DND-41 (cell line): Measurements from ENCODE around the gene CXCR2.

ENCODE experiments used
- ATAC-seq: fragments of 200-7000 bp; cut with Tn5 transposase; 3 replicates; pipeline ENCODE4 v1.9.1; 2021; ENCODE audit warnings: low read depth; ENCODE audit not compliant: insufficient read depth
- DNase-seq: peaks from one replicate; pipeline ENCODE4 v3.0.0-alpha.2; 2020
- H2AFZ ChIP-seq: 2 replicates; pipeline ENCODE4 v1.6.0; 2012; ENCODE audit warnings: low read depth, low read length
- H3K27ac ChIP-seq: 2 replicates; pipeline ENCODE4 v1.5.1; 2012; ENCODE audit warnings: low read length, inconsistent platforms
- H3K27me3 ChIP-seq: fragments of 200-600 bp; sonication (generic); 2 replicates; pipeline ENCODE4 v1.6.0; 2012; ENCODE audit warnings: low read length, mild to moderate bottlenecking, inconsistent platforms; ENCODE audit not compliant: insufficient read depth, poor library complexity
- H3K36me3 ChIP-seq: 2 replicates; pipeline ENCODE4 v1.5.1; 2012; ENCODE audit warnings: low read length, inconsistent platforms; ENCODE audit not compliant: insufficient read depth
- H3K4me1 ChIP-seq: 2 replicates; pipeline ENCODE4 v1.5.1; 2012; ENCODE audit warnings: mild to moderate bottlenecking, low read length; ENCODE audit not compliant: insufficient read depth
- H3K4me2 ChIP-seq: 2 replicates; pipeline ENCODE4 v1.6.0; 2012; ENCODE audit warnings: mild to moderate bottlenecking, moderate library complexity, low read length, inconsistent platforms; ENCODE audit not compliant: insufficient read depth
- H3K4me3 ChIP-seq, 2 experiments: fragments of 200-600 bp in 1 of 2; shearing (Covaris generic) in 1 of 2; 2 replicates each; pipeline ENCODE4 v1.5.1; 2012 to 2016; ENCODE audit warnings: inconsistent platforms in 2 of 2, low read length in 2 of 2, mild to moderate bottlenecking in 2 of 2, low read depth in 1 of 2, moderate library complexity in 1 of 2
- H3K79me2 ChIP-seq: 2 replicates; pipeline ENCODE4 v1.6.0; 2012; ENCODE audit warnings: low read length, inconsistent platforms; ENCODE audit not compliant: insufficient read depth
- H3K9ac ChIP-seq: 2 replicates; pipeline ENCODE4 v1.6.0; 2012; ENCODE audit warnings: low read depth, mild to moderate bottlenecking, inconsistent platforms, low read length, moderate library complexity
- H3K9me3 ChIP-seq: 2 replicates; pipeline ENCODE4 v1.5.1; 2012; ENCODE audit warnings: low read length, moderate library complexity, mild to moderate bottlenecking, inconsistent platforms; ENCODE audit not compliant: insufficient read depth, severe bottlenecking
- H4K20me1 ChIP-seq: 2 replicates; pipeline ENCODE4 v1.6.0; 2012; ENCODE audit warnings: low read length; ENCODE audit not compliant: insufficient read depth
- EZH2 ChIP-seq: IDR thresholded peaks from 3 replicates; pipeline ENCODE4 v1.6.1; 2012; ENCODE audit warnings: borderline replicate concordance, low read depth, mild to moderate bottlenecking, moderate library complexity, low read length, inconsistent platforms; ENCODE audit not compliant: severe bottlenecking
- TF ChIP-seq, protein P1 (sequence below): IDR thresholded peaks from 2 replicates; pipeline ENCODE4 v1.5.1; 2012; ENCODE audit warnings: borderline replicate concordance, low read length, moderate library complexity, mild to moderate bottlenecking; ENCODE audit not compliant: poor library complexity, severe bottlenecking; ENCODE audit errors: extremely low read depth

Gene CXCR2

DNA sequence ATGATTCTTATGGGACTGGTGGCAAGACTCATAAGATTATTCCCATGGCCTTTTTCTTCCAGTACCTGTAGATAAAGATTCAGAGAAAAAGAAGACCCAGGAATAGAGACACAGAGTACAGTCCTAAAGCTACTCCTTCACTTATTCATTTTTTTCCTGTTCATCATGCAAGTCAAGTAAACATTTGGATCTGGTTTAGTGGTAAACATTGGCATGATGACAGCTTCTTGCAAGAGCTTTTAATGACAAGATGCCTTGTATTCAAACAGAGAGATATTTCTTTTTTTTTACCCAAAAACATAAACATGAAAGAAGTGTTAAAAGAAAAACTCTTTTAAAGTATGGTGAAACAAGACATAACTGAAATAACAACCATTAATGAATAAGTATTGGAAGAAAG is 20.2 kb downstream of the CXCR2 start:
- Histone ChIP-seq H3K36me3 (no peaks in the 10 kb centered on the region), H3K79me2 (no peaks in the 10 kb centered on the region), H3K9ac (no peak overlapping the region), H3K9me3 (no peaks in the 10 kb centered on the region), H3K4me3 (no peak overlapping the region), H3K27me3 (peaks cover 9% of the 10 kb centered on the region), H3K27ac (no peak overlapping the region), H2AFZ (no peak overlapping the region), H3K4me2 (no peak overlapping the region), H3K4me1 (no peaks in the 10 kb centered on the region), H4K20me1 (no peaks in the 10 kb centered on the region)
- no peak for ATAC-seq
- DNase-seq, result no peak
- no peak for TF ChIP-seq EZH2
- TF ChIP-seq, protein P1, sequence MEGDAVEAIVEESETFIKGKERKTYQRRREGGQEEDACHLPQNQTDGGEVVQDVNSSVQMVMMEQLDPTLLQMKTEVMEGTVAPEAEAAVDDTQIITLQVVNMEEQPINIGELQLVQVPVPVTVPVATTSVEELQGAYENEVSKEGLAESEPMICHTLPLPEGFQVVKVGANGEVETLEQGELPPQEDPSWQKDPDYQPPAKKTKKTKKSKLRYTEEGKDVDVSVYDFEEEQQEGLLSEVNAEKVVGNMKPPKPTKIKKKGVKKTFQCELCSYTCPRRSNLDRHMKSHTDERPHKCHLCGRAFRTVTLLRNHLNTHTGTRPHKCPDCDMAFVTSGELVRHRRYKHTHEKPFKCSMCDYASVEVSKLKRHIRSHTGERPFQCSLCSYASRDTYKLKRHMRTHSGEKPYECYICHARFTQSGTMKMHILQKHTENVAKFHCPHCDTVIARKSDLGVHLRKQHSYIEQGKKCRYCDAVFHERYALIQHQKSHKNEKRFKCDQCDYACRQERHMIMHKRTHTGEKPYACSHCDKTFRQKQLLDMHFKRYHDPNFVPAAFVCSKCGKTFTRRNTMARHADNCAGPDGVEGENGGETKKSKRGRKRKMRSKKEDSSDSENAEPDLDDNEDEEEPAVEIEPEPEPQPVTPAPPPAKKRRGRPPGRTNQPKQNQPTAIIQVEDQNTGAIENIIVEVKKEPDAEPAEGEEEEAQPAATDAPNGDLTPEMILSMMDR, result no peak

DNA sequence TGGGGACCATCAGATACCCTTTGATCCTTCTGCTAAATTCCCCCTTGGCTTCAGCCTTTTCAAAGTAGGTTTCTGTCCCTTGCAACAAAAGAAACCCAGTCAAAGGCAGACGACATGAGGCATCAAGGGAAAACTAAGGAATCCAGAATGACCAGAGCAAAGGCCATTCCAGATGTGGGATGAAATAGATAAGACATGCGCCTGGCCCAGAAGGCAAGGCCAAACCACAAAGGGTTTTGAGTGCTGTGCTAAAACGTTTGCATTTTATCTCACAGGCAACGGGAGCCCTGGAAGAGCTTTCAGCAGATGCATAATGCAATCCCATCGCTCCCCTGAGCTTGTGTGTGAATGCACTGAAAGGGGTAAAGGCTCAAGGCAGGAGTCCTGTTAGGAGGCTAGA is 23.3 kb downstream of the CXCR2 start:
- H3K27ac ChIP-seq, result no peak overlapping the region
- no peak overlapping the region for H3K4me2 ChIP-seq
- TF ChIP-seq, protein P1, result no peak
- no peak for TF ChIP-seq EZH2
- no peaks in the 10 kb centered on the region for H3K36me3 ChIP-seq
- ATAC-seq (no peak), DNase-seq (no peak)
- no peak overlapping the region for H3K4me3 ChIP-seq
- H4K20me1 ChIP-seq, result no peaks in the 10 kb centered on the region
- no peak overlapping the region for H3K9ac ChIP-seq
- H3K4me1 ChIP-seq, result no peaks in the 10 kb centered on the region
- H2AFZ ChIP-seq, result no peak overlapping the region
- peaks cover 15% of the 10 kb centered on the region for H3K27me3 ChIP-seq
- H3K79me2 ChIP-seq, result no peaks in the 10 kb centered on the region
- no peaks in the 10 kb centered on the region for H3K9me3 ChIP-seq

DNA sequence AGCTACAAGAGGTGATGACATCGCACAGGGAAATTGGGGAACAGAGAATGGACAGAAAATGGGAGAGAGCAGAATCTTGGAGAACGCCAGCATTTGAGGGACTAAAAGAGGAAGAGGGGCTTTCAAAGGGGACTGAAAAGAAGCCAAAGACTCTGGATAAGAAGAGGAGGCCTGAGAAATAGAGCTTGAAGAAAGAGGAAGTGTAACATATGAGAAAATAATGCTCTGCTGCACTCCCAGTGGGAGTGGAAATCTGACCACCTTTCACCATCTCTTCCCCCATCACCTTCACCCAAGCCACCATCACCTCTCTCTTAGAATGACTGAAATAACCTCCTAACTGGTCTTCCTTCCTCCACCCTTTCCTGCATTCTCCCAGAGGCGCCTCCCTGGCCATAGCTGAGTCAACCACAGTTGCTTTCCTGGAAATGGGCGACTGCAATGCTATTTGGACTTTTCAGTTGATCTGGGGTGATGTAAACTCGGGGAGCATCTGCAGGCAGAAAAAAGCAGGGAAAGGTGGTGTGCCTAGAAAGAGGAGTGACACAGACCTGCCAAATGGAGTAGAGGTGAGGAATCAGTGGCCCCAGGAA is 24.1 kb downstream of the CXCR2 start:
- Histone ChIP-seq H3K27ac (no peak overlapping the region), H3K27me3 (peaks cover 15% of the 10 kb centered on the region), H3K36me3 (no peaks in the 10 kb centered on the region), H3K4me3 (no peak overlapping the region), H3K4me1 (no peaks in the 10 kb centered on the region), H3K9ac (no peak overlapping the region), H3K79me2 (no peaks in the 10 kb centered on the region), H3K4me2 (no peak overlapping the region), H3K9me3 (no peaks in the 10 kb centered on the region), H4K20me1 (no peaks in the 10 kb centered on the region), H2AFZ (no peak overlapping the region)
- DNase-seq (no peak), ATAC-seq (no peak)
- TF ChIP-seq, protein P1, result no peak
- TF ChIP-seq EZH2, result no peak
